K562 (cell line): Measurements from ENCODE around the gene ELMO1. TPM values are rescaled to one million over a fixed set of nuclear protein-coding genes. Genes with fewer than 3 reads are reported as not detected.

Experiments
- ATAC-seq: fragments of 200-7000 bp; cut with Tn5 transposase; 3 replicates; pipeline ENCODE4 v1.9.1; 2020; ENCODE audit warnings: moderate library complexity
- BruUV-seq: library from RNA; stranded (reverse); fragments of 400-500 nt; replicated peaks from 2 replicates; lab custom pipeline; 2021; lab: Mats Ljungman, UMichigan
- CTCF ChIA-PET: fragments of 300-600 bp; formaldehyde crosslinking; extraction: SDS; loops from one replicate; lab custom pipeline; 2021; ENCODE audit warnings: low intra/inter-chr PET ratio; lab: Yijun Ruan, JAX
- POLR2A ChIA-PET: fragments of 300-600, 350-650 bp; sonication (Branson Sonifier 250); formaldehyde crosslinking; extraction: SDS; loops from one replicate; lab custom pipeline; 2021; ENCODE audit warnings: antibody characterized with exemption, inconsistent platforms; lab: Yijun Ruan, JAX
- DNase-seq, 4 experiments: peaks; one replicate each; pipeline versions ENCODE4 v3.0.0 to v3.0.0-alpha.2; 2011 to 2018; ENCODE audit warnings: low spot score in 3 of 4, mixed read lengths in 3 of 4; ENCODE audit errors: extremely low read depth in 1 of 4
- FAIRE-seq: peaks from 2 replicates; lab custom pipeline; 2011; peaks lifted over from hg19 to GRCh38; lab: Jason Lieb, UNC
- H2AFZ ChIP-seq: 2 replicates; pipeline ENCODE4 v1.6.0; 2011; ENCODE audit warnings: low read depth, low read length, control low read depth, inconsistent platforms
- H3K27ac ChIP-seq: fragments of 200-600 bp; 3 replicates; pipeline ENCODE4 v1.8.0; 2011; ENCODE audit warnings: low read depth, mild to moderate bottlenecking, control low read depth, inconsistent platforms, low read length, moderate library complexity, mixed read lengths; ENCODE audit errors: extremely low read depth
- H3K27me3 ChIP-seq, 2 experiments: fragments of 300-600 bp in 1 of 2; 2 replicates in 1 of 2; 3 replicates in 1 of 2; pipeline versions ENCODE4 v1.6.0 to v1.8.0; 2011; ENCODE audit warnings: inconsistent platforms in 2 of 2, low read length in 2 of 2, mild to moderate bottlenecking in 1 of 2, mixed read lengths in 1 of 2, moderate library complexity in 1 of 2; ENCODE audit not compliant: control insufficient read depth in 2 of 2, insufficient read depth in 2 of 2
- H3K36me3 ChIP-seq: fragments of 300-600 bp; 3 replicates; pipeline ENCODE4 v1.8.0; 2011; ENCODE audit warnings: mild to moderate bottlenecking, low read length, inconsistent platforms; ENCODE audit not compliant: control insufficient read depth, insufficient read depth
- H3K4me1 ChIP-seq, 2 experiments: fragments of 200-600 bp in 1 of 2; replicated peaks in 1 of 2; 2 replicates in 1 of 2; 3 replicates in 1 of 2; pipeline versions ENCODE4 v1.5.1 to v1.8.0; 2011; ENCODE audit warnings: inconsistent platforms in 2 of 2, low read length in 2 of 2, mild to moderate bottlenecking in 1 of 2, mixed read lengths in 1 of 2, moderate library complexity in 1 of 2; ENCODE audit not compliant: control insufficient read depth in 2 of 2, insufficient read depth in 2 of 2
- H3K4me2 ChIP-seq: 2 replicates; pipeline ENCODE4 v1.6.1; 2011; ENCODE audit warnings: low read length, control low read depth, inconsistent platforms, mixed read lengths; ENCODE audit not compliant: insufficient read depth
- H3K4me3 ChIP-seq: fragments of 200-600 bp; sonication (generic), shearing (Covaris generic); 2 replicates; pipeline ENCODE4 v1.5.1; 2016; ENCODE audit warnings: control low read depth, inconsistent platforms
- H3K79me2 ChIP-seq: fragments of 200-600 bp; 3 replicates; pipeline ENCODE4 v1.8.0; 2011; ENCODE audit warnings: low read length, inconsistent platforms; ENCODE audit not compliant: control insufficient read depth, insufficient read depth
- H3K9ac ChIP-seq, 2 experiments: 2 replicates each; pipeline versions ENCODE4 v1.6.0 to v1.6.1; 2011; ENCODE audit warnings: low read depth in 2 of 2, low read length in 2 of 2, control low read depth in 1 of 2, inconsistent platforms in 1 of 2, mild to moderate bottlenecking in 1 of 2, mixed read lengths in 1 of 2; ENCODE audit not compliant: insufficient read depth in 1 of 2
- H3K9me1 ChIP-seq: one replicate; pipeline ENCODE4 v1.6.0; 2011; ENCODE audit warnings: inconsistent platforms, mild to moderate bottlenecking, low read length, moderate library complexity; ENCODE audit not compliant: control insufficient read depth, insufficient read depth
- H3K9me3 ChIP-seq: replicated peaks from 2 replicates; pipeline ENCODE4 v1.5.1; 2011; ENCODE audit warnings: low read depth, low read length, inconsistent platforms; ENCODE audit not compliant: control insufficient read depth, insufficient read depth
- H4K20me1 ChIP-seq: replicated peaks from 2 replicates; pipeline ENCODE4 v1.6.1; 2011; ENCODE audit warnings: low read length, inconsistent platforms, mixed read lengths; ENCODE audit not compliant: control insufficient read depth, insufficient read depth
- CBX5 ChIP-seq: IDR thresholded peaks from 2 replicates; pipeline ENCODE4 v1.6.1; 2014; ENCODE audit warnings: low read depth, borderline replicate concordance
- HDAC2 ChIP-seq: fragments of 450-650 bp; IDR thresholded peaks from 2 replicates; pipeline ENCODE4 v1.6.1; 2016; ENCODE audit warnings: mild to moderate bottlenecking
- KAT7 ChIP-seq: sonication (generic); formaldehyde crosslinking; IDR thresholded peaks from 2 replicates; pipeline ENCODE4 v1.8.0; 2022; ENCODE audit warnings: missing genetic modification reagents, mild to moderate bottlenecking, borderline replicate concordance
- MAFF ChIP-seq: IDR thresholded peaks from 2 replicates; pipeline ENCODE4 v1.6.1; 2012; ENCODE audit warnings: low read length, improper control_type of control experiment
- NR2C1 ChIP-seq, 2 experiments: fragments of 450-650 bp; IDR thresholded peaks; 2 replicates each; pipeline ENCODE4 v1.6.1; 2017; ENCODE audit warnings: mild to moderate bottlenecking in 2 of 2, antibody characterized with exemption in 1 of 2, inconsistent platforms in 1 of 2, missing compliant biosample characterization in 1 of 2, missing genetic modification characterization in 1 of 2
- RB1 ChIP-seq: fragments of 450-650 bp; IDR thresholded peaks from 2 replicates; pipeline ENCODE4 v1.6.1; 2017; ENCODE audit warnings: low read depth, mild to moderate bottlenecking
- RNF2 ChIP-seq: sonication (generic); IDR thresholded peaks from 2 replicates; pipeline ENCODE4 v1.6.1; 2016
- SMAD1 ChIP-seq: fragments of 150-350 bp; IDR thresholded peaks from 2 replicates; pipeline ENCODE4 v1.6.1; 2014; ENCODE audit warnings: low read length, low read depth; ENCODE audit not compliant: partially characterized antibody
- ZFPM2 ChIP-seq: fragments of 250-450 bp; sonication (Bioruptor Pico); IDR thresholded peaks from 2 replicates; pipeline ENCODE4 v1.5.1; 2022; ENCODE audit warnings: mild to moderate bottlenecking
- ZNF165 ChIP-seq: fragments of 250-450 bp; sonication (Bioruptor Pico); IDR thresholded peaks from 2 replicates; pipeline ENCODE4 v1.4.0; 2020; ENCODE audit warnings: borderline replicate concordance
- ZNF41 ChIP-seq: fragments of 250-450 bp; sonication (Bioruptor Pico); conservative IDR thresholded peaks from 2 replicates; pipeline ENCODE4 v1.4.0; 2020; ENCODE audit warnings: mild to moderate bottlenecking
- WGBS: fragments of 100-300 bp; shearing (Covaris generic); methylation state at CpG from one replicate; pipeline ENCODE4 v1.1.6; 2016; ENCODE audit warnings: low coverage, mixed read lengths; ENCODE audit not compliant: insufficient coverage; ENCODE audit errors: missing lambda C conversion rate; 5-methylcytosine and 5-hydroxymethylcytosine counted together
- in situ Hi-C: fragments of 300-500 bp; cut with MboI; formaldehyde crosslinking; loops from 4 replicates; pipeline ENCODE4 v1.15.0; 2018; ENCODE audit warnings: inconsistent platforms, mixed read lengths
- intact Hi-C: fragments of 100-400 bp; cut with micrococcal nuclease; formaldehyde crosslinking; loops from 2 replicates; pipeline ENCODE4 v1.14.2; 2022
- polyA plus RNA-seq, 8 experiments: library from polyadenylated mRNA; depleted of rRNA in 4 of 8; stranded (reverse) in 5 of 8; unstranded in 3 of 8; fragments of >200 nt; fragmentation: Nextera tagmentation in 2 of 8; fragmentation: Illumina TruSeq in 1 of 8; extraction: Ambion mirVana in 2 of 8; extraction: Trizol in 1 of 8; gene quantifications; 2 replicates each; pipeline versions ENCODE4 v1.2.1 to v1.2.3, GENCODE V29; 2011 to 2014; ENCODE audit warnings: inconsistent platforms in 1 of 8, missing spikeins in 1 of 8
- total RNA-seq, 7 experiments: library from RNA; depleted of rRNA in 6 of 7; stranded (reverse); fragments of >200 nt in 6 of 7; fragmentation: Illumina TruSeq in 2 of 7; extraction: Trizol in 2 of 7; gene quantifications; 2 replicates each; pipeline versions ENCODE4 v1.2.1 to v1.2.3, GENCODE V29; 2011 to 2021; ENCODE audit warnings: low replicate concordance in 1 of 7
- TF ChIP-seq, protein P1 (sequence below): sonication (generic); formaldehyde crosslinking; IDR thresholded peaks from 2 replicates; pipeline ENCODE4 v1.8.0; 2023; ENCODE audit warnings: mild to moderate bottlenecking, missing genetic modification reagents
- TF ChIP-seq, protein P2 (sequence below): fragments of 250-450 bp; sonication (Bioruptor Pico); IDR thresholded peaks from 2 replicates; pipeline ENCODE4 v1.8.0; 2022; ENCODE audit warnings: moderate library complexity, mild to moderate bottlenecking, inconsistent platforms
- TF ChIP-seq, protein P3 (sequence below): sonication (generic); formaldehyde crosslinking; IDR thresholded peaks from 2 replicates; pipeline ENCODE4 v1.8.0; 2022; ENCODE audit warnings: mild to moderate bottlenecking, low read depth, missing genetic modification reagents

ELMO1 gene
- total and polyA plus RNA-seq, 9 of the 15 experiments (the other 6 are each of a cell fraction or from before 2014, with no cell fraction given): 0.36 to 7.2 (median 3.6) TPM

DNA sequence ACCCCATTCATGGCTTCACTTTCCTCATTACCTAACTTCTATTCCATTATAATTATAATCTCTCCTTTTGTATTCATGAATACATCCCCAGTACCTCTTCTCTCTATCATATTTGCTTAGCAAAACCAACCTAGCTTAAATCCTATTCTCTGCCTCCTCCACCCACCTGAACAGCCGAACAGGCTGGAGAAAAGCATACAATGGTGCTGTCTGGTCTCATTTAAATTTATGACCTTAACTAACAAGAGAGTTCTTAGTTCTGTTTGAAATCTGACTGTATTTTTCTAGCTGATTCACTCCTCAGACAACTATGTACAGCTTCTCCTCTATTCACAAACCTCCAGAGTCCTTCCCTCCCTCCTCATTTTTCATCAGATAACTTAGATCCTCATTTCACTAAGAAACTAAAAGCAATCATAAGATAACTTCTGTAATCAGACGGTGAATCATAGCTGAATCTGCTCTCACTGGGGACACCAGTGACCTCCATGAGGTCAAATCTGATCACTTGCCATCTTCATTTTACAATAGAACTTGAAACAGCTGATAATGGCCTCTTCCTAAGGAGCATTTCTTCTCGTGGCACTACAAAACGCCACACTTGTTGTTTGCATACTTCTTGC is 490.4 kb downstream of the ELMO1 start:
- no peaks in the 10 kb centered on the region for H3K4me1 ChIP-seq
- H3K27ac ChIP-seq: no peak overlapping the region
- intact Hi-C loops (no loop called here), in situ Hi-C loops (no loop called here)
- H3K36me3 ChIP-seq: no peaks in the 10 kb centered on the region
- no peak overlapping the region for H3K4me3 ChIP-seq
- no peak for DNase-seq
- H3K9ac ChIP-seq: no peak overlapping the region
- no peaks in the 10 kb centered on the region for H3K27me3 ChIP-seq
- H3K4me2 ChIP-seq: no peak overlapping the region
- no peak for FAIRE-seq
- H3K79me2 ChIP-seq: no peaks in the 10 kb centered on the region
- H4K20me1 ChIP-seq: no peaks in the 10 kb centered on the region
- BruUV-seq: no TSS peak
- ChIA-PET CTCF (no interaction called here), POLR2A (interaction anchor here (0.9 kb wide), 1 partner anchor 11 kb away, joined by 3 read pairs; no protein-coding TSS in a partner anchor)
- H3K9me3 ChIP-seq: no peaks in the 10 kb centered on the region
- WGBS: 0% methylated on average over 4 of the region's 4 CpGs
- no peaks in the 10 kb centered on the region for H3K9me1 ChIP-seq
- H2AFZ ChIP-seq: no peak overlapping the region
- ATAC-seq: no peak
- no peak for TF ChIP-seq KAT7 (CRISPR knock-in tag)

DNA sequence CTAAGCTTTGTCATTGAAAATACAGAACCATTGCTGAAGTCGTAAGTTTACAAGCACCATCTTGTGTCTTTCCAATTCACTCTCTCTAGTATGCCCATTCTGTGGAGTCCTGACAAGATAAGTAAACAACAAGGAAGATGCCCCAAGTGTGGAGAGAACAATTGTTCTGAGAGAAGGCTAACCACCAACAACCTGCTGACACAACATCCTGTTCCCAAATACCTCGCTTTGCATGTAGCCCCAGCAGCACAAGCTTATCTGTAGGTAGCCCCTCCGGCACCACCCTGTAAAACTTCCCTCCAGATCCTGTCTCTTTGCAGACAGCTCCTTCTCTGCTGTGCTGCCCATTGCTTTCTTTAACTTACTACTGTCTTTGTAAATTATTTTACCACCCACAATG is 491.0 kb downstream of the ELMO1 start:
- POLR2A ChIA-PET: interaction anchor here (0.9 kb wide), 1 partner anchor 10 kb away, joined by 3 read pairs; no protein-coding TSS in a partner anchor
- in situ Hi-C loops: no loop called here
- TF ChIP-seq CBX5 (no peak), RNF2 (no peak), HDAC2 (no peak), MAFF (no peak), ZNF165 (no peak), ZFPM2 (CRISPR knock-in tag) (no peak), RB1 (no peak), SMAD1 (no peak), ZNF41 (CRISPR knock-in tag) (no peak), NR2C1 (IDR thresholded peaks at IDR 0.05) (no peak), NR2C1 (tag; IDR thresholded peaks at IDR 0.05) (no peak)
- TF ChIP-seq, protein P1, sequence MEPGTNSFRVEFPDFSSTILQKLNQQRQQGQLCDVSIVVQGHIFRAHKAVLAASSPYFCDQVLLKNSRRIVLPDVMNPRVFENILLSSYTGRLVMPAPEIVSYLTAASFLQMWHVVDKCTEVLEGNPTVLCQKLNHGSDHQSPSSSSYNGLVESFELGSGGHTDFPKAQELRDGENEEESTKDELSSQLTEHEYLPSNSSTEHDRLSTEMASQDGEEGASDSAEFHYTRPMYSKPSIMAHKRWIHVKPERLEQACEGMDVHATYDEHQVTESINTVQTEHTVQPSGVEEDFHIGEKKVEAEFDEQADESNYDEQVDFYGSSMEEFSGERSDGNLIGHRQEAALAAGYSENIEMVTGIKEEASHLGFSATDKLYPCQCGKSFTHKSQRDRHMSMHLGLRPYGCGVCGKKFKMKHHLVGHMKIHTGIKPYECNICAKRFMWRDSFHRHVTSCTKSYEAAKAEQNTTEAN (CRISPR knock-in tag): no peak
- TF ChIP-seq, protein P2, sequence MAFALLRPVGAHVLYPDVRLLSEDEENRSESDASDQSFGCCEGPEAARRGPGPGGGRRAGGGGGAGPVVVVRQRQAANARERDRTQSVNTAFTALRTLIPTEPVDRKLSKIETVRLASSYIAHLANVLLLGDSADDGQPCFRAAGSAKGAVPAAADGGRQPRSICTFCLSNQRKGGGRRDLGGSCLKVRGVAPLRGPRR (CRISPR knock-in tag): no peak
- TF ChIP-seq, protein P3, sequence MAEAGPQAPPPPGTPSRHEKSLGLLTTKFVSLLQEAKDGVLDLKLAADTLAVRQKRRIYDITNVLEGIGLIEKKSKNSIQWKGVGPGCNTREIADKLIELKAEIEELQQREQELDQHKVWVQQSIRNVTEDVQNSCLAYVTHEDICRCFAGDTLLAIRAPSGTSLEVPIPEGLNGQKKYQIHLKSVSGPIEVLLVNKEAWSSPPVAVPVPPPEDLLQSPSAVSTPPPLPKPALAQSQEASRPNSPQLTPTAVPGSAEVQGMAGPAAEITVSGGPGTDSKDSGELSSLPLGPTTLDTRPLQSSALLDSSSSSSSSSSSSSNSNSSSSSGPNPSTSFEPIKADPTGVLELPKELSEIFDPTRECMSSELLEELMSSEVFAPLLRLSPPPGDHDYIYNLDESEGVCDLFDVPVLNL: no peak

More for the DNA sequence above, 491.0 kb downstream of the ELMO1 start:
- no peak for DNase-seq
- H3K9ac ChIP-seq: no peak overlapping the region
- WGBS: 2% methylated on average over 3 of the region's 3 CpGs
- intact Hi-C loops: no loop called here
- H3K4me1 ChIP-seq: no peaks in the 10 kb centered on the region
- no peaks in the 10 kb centered on the region for H3K27me3 ChIP-seq
- H4K20me1 ChIP-seq: no peaks in the 10 kb centered on the region
- no peaks in the 10 kb centered on the region for H3K9me1 ChIP-seq
- no peak overlapping the region for H3K27ac ChIP-seq
- H3K79me2 ChIP-seq: no peaks in the 10 kb centered on the region
- H3K4me3 ChIP-seq: no peak overlapping the region
- no peaks in the 10 kb centered on the region for H3K36me3 ChIP-seq
- no peak overlapping the region for H3K4me2 ChIP-seq
- CTCF ChIA-PET: no interaction called here
- no peak for ATAC-seq
- no peak for FAIRE-seq
- H3K9me3 ChIP-seq: no peaks in the 10 kb centered on the region
- H2AFZ ChIP-seq: no peak overlapping the region
- no TSS peak for BruUV-seq
